ENCODE results near the gene SPATA12. TPM values are rescaled to one million over a fixed set of nuclear protein-coding genes. Genes with fewer than 3 reads are reported as not detected.

Gene SPATA12
- total and polyA plus RNA-seq, 2 of the 8 experiments (the other 6 are each of a cell fraction or from before 2014, with no cell fraction given), result 0.19 to 0.97 TPM

DNA sequence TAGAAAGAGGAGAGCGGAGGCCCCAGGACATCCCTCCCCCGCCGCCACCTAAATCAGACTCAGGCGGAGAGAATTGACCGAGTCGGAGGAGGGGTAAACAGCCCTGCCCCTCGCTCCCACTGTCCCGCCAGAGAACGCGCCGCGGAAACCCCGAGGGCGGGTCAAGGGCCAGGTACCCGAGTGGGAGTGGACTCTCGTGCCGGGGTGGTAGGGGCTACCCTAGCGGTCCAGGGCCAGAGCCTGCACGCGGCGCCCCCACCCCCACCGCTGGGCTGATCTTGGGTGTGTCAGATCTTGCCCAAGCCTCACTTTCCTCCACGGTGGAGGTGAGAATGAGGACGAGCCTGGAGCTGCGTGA is 19.0 kb downstream of the SPATA12 start:
- Histone ChIP-seq H3K18ac (ENCODE audit: extremely low read depth, low read length) (peak overlapping the region; percentile 72; the same call in 1 of the 2 replicates), H2AK5ac (ENCODE audit: low read depth, low read length) (no peak overlapping the region), H2BK15ac (ENCODE audit: low read length) (no peak overlapping the region), H3K36me3 (ENCODE audit: control insufficient read depth in 2 of 4, insufficient read depth in 4 of 4, low read length in 3 of 4) (no peaks in the 10 kb centered on the region), H4K91ac (replicated peaks; ENCODE audit: insufficient read length, low read length) (no peak overlapping the region), H3K27ac (ENCODE audit: low read depth, low read length) (no peak overlapping the region), H2BK12ac (ENCODE audit: low read depth, low read length) (no peak overlapping the region), H4K20me1 (replicated peaks in 1 of 2; ENCODE audit: control insufficient read depth in 1 of 2, insufficient read depth in 2 of 2, low read length in 2 of 2) (peaks cover 0 to 4% of the 10 kb centered on the region in 2 experiments), H3K23ac (ENCODE audit: insufficient read length) (no peak overlapping the region), H2BK120ac (replicated peaks; ENCODE audit: low read depth, low read length) (no peak overlapping the region), H2BK20ac (ENCODE audit: low read length) (no peak overlapping the region), H3K4me1 (replicated peaks in 1 of 4; ENCODE audit: control insufficient read depth in 3 of 4, insufficient read depth in 4 of 4, low read length in 3 of 4) (peaks cover 4 to 7% (median 5%) of the 10 kb centered on the region in 4 experiments; a peak in 5 of 7 replicates), H3K14ac (ENCODE audit: insufficient read length) (no peak overlapping the region), H2BK5ac (ENCODE audit: low read depth, low read length) (peak overlapping the region; percentile 37; the same call in 1 of the 2 replicates), H3K56ac (replicated peaks; ENCODE audit: insufficient read length, low read depth, low read length) (peak overlapping the region; percentile 42), H2AFZ (ENCODE audit: low read length) (peak overlapping the region; percentile 86; the same call in 1 of the 2 replicates), H3K4me3 (ENCODE audit: extremely low read depth in 1 of 4, insufficient read depth in 2 of 4, low read depth in 3 of 4, low read length in 4 of 4) (peak overlapping the region; percentile 58 to 96 (median 68)), H3K9ac (replicated peaks in 1 of 4; ENCODE audit: extremely low read depth in 1 of 4, low read depth in 3 of 4, low read length in 3 of 4) (peak overlapping the region in 2 of 4 experiments; percentile 48 to 49; a peak in 4 of 7 replicates), H3K79me2 (ENCODE audit: control insufficient read depth in 1 of 2, insufficient read depth in 2 of 2, low read length in 2 of 2) (no peaks in the 10 kb centered on the region), H3K23me2 (ENCODE audit: low read depth, low read length) (peaks cover 9% of the 10 kb centered on the region), H4K5ac (ENCODE audit: insufficient read length, low read depth, low read length) (peak overlapping the region; percentile 41), H4K8ac (ENCODE audit: extremely low read depth, insufficient read depth, low read length) (peak overlapping the region; percentile 31; the same call in 1 of the 2 replicates), H3K4ac (replicated peaks; ENCODE audit: insufficient read length, low read depth, low read length) (no peak overlapping the region), H3K27me3 (replicated peaks in 1 of 4; ENCODE audit: control insufficient read depth in 3 of 4, extremely low read depth in 1 of 4, insufficient read depth in 3 of 4, low read length in 3 of 4) (peaks cover 0 to 34% (median 27%) of the 10 kb centered on the region in 4 experiments; a peak in 6 of 7 replicates), H3K4me2 (ENCODE audit: insufficient read depth in 1 of 2, low read depth in 2 of 2, low read length in 2 of 2) (peak overlapping the region; percentile 85 to 97), H3K9me3 (ENCODE audit: insufficient read depth in 2 of 2, low read depth in 1 of 2, low read length in 1 of 2) (no peaks in the 10 kb centered on the region), H3K79me1 (ENCODE audit: low read depth, low read length) (no peaks in the 10 kb centered on the region; the same call in 1 of the 2 replicates)
- FAIRE-seq (no peak), DNase-seq (ENCODE audit: low read depth in 1 of 2, low spot score in 2 of 2) (no peak)
- TF ChIP-seq, protein P1, sequence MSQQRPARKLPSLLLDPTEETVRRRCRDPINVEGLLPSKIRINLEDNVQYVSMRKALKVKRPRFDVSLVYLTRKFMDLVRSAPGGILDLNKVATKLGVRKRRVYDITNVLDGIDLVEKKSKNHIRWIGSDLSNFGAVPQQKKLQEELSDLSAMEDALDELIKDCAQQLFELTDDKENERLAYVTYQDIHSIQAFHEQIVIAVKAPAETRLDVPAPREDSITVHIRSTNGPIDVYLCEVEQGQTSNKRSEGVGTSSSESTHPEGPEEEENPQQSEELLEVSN (IDR thresholded peaks at IDR 0.05), result peak; percentile 0; the same call in 1 of the 2 replicates
- 0 out of 2 replicates have a peak, but pooled peaks have one; percentile 28 for TF ChIP-seq BACH1 (IDR thresholded peaks at IDR 0.05; ENCODE audit: low read length)
- no peak for TF ChIP-seq CBX5 (IDR thresholded peaks at IDR 0.05; ENCODE audit: low read depth, low read length)
- TF ChIP-seq TAF1 (IDR thresholded peaks at IDR 0.05; ENCODE audit: low read depth, low read length), result 0 out of 2 replicates have a peak, but pooled peaks have one; percentile 14
- TF ChIP-seq KDM5A (IDR thresholded peaks at IDR 0.05; ENCODE audit: low read length), result no peak
- 0 out of 2 replicates have a peak, but pooled peaks have one; percentile 29 for TF ChIP-seq PHF8 (conservative IDR thresholded peaks at IDR 0.05; ENCODE audit: low read depth, low read length)
- WGBS, 2 experiments (ENCODE audit: extremely low coverage in 1 of 2, insufficient coverage in 1 of 2, insufficient read length in 1 of 2, insufficient replicate concordance in 2 of 2, low coverage in 1 of 2, low lambda C conversion rate in 2 of 2, missing lambda C conversion rate in 1 of 2), result 5% methylated on average over 23 of the region's 25 CpGs; no CpG with 5 or more reads in 1 of the 2 experiments
- POLR2A ChIA-PET (ENCODE audit: partially characterized antibody), result interaction anchor here (0.6 to 2.1 kb wide), 7 partner anchors 9 to 84 kb away, joined by 3 to 9 read pairs (median 6); partner anchors contain the start of gene SPATA12
- CTCF ChIA-PET (ENCODE audit: partially characterized antibody), result interaction anchor here (0.6 to 2.9 kb wide), 8 partner anchors 14 to 126 kb away, joined by 3 to 14 read pairs (median 4); no protein-coding TSS in a partner anchor
